Measurements from ENCODE around the gene KIAA0408.
"Not testable (repeated sequence)": the region's sequence is repeated elsewhere in the genome, so short reads cannot be mapped to it uniquely, and the experiment has no call there.

Gene KIAA0408

GRCh38 chr6:127463056-127463455 lies 3.9 kb upstream of the KIAA0408 start:
- DNase-seq (ENCODE audit: low read depth): no peak

DNA sequence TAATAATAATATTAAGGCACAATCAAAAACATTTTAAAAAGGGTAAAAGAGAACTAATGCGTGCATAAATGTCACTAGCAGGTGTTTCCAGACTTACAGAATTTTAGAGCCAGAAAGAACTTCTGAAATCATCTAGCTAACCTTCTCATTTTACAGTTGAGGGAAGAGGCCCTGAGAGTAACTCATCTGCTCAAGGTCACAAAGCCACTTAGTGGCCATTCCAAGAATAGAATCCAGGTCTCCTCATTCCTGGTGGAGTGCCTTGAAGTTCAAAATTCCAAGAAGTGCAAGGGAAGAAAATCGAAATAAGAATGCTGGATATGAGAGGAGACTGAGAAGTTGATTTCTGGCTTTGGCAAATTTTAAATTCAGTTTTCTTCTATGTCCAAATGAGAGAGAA lies 3.2 kb upstream of the KIAA0408 start:
- DNase-seq (ENCODE audit: low read depth): no peak

- no peak for DNase-seq (ENCODE audit: low read depth)
Observed at GRCh38 chr6:127460465-127460864, 1.3 kb upstream of the KIAA0408 start.

- DNase-seq (ENCODE audit: low read depth): no peak
Observed at GRCh38 chr6:127458817-127459216, 372 bp downstream of the KIAA0408 start.

DNA sequence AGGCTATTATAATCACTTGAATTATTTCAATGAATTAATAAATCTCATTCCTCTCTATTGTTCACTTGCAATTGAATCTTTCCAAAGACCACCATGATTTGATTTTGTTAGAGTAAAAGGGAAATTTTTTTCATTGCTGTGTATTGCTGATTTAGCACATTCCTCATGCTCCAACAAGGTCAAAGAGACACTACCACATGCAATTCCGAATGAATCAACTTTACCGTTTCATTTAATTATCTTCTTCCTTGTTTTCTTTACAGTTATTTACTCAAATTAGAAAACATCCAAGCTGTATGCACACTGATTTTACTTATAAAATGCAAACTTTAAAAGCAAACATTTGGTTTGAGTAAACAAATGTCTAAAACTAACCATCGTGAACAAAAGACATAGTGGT lies 967 bp downstream of the KIAA0408 start:
- DNase-seq (ENCODE audit: low read depth): no peak

- DNase-seq (ENCODE audit: low read depth): no peak
Observed at GRCh38 chr6:127457456-127458064, 1.6 kb downstream of the KIAA0408 start.

DNA sequence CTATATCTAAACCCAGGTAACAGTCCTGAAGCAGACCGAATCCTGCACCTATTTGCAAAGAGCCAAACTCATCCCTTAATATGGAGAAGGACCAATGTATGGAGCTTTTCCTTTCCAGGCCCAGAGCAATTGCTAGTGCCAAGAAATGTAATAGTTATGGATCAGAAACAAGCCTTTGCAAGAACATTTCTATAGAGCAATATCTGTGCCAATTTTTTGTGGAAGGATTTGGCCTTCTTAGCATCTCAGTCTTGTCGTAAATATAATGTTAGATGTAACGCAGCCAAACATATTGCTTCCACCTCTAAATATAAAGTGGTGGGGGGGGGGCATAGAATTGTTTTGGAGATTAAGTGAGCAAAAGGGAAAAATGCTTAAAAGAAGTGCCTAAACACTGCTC lies 2.7 kb downstream of the KIAA0408 start:
- DNase-seq (ENCODE audit: low read depth): no peak

- DNase-seq (ENCODE audit: low read depth): no peak
Observed at GRCh38 chr6:127453845-127454619, 5.2 kb downstream of the KIAA0408 start.

DNA sequence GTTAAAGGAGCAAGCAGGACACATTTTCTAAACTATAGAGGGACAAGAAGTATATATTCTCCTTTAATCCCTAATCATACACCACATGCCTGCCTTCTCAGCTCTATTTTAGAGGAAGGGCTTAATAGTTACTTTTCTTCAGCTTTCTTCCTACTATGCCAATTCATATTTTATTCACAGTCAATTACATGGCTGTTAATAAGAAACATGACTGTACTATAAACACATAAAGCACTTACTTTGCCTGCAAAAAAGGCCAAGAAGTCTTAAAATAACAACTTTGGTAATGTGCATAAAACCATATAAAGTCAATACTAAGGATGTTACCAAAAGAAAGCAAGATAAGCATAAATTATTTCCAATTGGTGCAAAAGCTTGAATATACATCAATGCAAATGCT lies 6.4 kb downstream of the KIAA0408 start:
- DNase-seq (ENCODE audit: low read depth): no peak

GRCh38 chr6:127451388-127451787 lies 7.8 kb downstream of the KIAA0408 start:
- no peak for DNase-seq (ENCODE audit: low read depth)

- DNase-seq (ENCODE audit: low read depth): no peak
Observed at GRCh38 chr6:127447780-127448179, 11.4 kb downstream of the KIAA0408 start.

DNA sequence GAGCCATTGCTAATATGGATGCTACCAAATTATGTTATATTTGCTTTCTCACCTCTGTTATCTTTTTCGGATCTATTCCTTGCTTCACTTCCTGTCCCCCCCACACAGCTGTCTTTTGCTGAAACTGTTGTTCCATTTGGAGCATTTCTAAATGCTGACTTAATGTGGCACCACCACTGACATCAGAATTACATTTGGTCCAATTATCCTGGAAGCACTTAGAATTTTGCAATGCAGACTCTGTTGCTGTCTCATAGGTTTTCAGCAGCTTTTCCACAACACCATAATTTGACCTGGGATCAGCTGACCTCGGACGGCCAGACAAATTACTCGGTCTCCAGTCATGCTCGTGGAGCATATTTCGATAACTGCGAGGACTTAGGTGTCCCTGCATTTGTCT lies 12.8 kb downstream of the KIAA0408 start:
- DNase-seq (ENCODE audit: low read depth): no peak

DNA sequence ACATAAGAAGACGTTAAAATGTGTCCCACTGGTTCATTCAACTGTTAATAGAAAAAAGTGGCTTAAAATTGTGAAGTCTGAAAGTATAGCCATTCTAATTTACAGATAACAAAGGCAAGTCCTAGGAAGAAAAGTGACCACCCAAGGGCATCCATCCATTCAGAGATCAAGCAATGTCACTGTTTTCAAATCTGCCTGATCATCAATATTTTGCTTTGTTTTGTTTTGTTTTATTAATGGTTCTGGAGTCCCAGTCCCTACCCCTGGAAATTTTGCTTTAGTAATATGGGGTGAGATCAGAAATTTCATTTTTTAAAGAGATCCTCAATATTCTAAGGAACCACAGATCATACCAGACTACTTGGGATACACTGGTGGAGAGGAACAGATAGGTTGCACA lies 17.3 kb downstream of the KIAA0408 start:
- DNase-seq (ENCODE audit: low read depth): no peak

GRCh38 chr6:127439718-127440117 lies 19.5 kb downstream of the KIAA0408 start:
- DNase-seq (ENCODE audit: low read depth): no peak

- no peak for DNase-seq (ENCODE audit: low read depth)
Observed at GRCh38 chr6:127436578-127437110, 22.5 kb downstream of the KIAA0408 start.

DNA sequence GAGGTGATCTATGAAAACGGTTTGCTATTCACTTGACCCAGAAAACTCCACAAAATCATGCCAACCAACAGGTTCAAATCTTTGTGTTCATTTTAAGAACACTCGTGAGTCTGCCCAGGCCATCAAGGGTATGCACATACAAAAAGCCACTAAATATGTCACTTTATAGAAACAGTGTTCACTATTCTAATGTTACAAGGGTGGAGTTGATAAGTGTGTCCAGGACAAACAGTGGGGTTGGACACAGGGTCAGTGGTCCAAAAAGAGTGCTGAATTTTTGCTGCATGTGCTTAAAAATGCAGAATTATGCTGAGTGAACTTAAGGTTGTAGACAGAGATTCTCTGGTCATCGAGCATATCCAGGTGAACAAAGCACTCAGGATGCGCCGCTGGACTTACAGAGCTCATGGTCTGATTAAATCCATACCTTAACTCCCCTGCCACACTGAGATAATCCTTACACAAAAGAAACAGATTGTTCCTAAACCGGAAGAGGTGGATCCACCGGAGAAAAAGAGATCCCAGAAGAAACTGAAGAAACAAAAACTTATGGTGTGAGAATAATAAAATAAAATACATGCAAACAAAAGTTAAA lies 23.5 kb downstream of the KIAA0408 start:
- no peak for DNase-seq (ENCODE audit: low read depth)

- no peak for DNase-seq (ENCODE audit: low read depth)
Observed at GRCh38 chr6:127434651-127435050, 24.5 kb downstream of the KIAA0408 start.

DNA sequence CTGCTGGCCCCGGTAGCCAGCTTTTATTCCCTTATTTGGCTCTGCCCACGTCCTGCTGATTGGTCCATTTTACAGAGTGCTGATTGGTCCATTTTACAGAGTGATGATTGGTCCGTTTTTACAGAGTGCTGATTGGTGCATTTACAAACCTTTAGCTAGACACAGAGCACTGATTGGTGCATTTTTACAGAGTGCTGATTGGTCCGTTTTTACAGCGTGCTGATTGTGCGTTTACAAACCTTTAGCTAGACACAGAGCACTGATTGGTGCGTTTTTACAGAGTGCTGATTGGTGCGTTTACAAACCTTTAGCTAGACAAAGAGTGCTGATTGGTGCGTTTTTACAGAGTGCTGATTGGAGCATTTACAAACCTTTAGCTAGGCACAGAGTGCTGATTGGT lies 30.6 kb downstream of the KIAA0408 start:
- DNase-seq (ENCODE audit: low read depth): not testable (repeated sequence)

GRCh38 chr6:127423921-127424320 lies 35.3 kb downstream of the KIAA0408 start:
- DNase-seq (ENCODE audit: low read depth): no peak

GRCh38 chr6:127421164-127421563 lies 38.0 kb downstream of the KIAA0408 start:
- not testable (repeated sequence) for DNase-seq (ENCODE audit: low read depth)

DNA sequence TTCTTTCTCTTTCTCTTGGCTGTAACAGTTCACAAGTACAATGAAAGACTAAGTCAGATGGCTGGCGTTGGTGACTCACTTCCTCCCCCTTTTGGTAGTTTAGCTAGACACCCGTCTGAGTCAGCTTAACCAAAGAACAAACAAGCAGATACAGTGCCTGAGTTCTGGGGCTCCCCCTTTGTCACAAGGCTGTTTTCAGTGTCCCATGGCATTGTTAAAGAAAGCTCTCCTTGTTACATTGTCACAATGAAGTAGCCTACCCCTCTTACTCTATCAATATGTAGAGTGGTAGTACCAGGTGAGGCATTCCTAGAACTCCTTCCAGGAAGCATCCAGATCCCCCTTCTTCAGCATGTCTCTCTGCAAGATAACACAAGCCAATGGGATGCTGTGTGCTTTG lies 38.6 kb downstream of the KIAA0408 start:
- peak; percentile 53 for DNase-seq (ENCODE audit: low read depth)

- DNase-seq (ENCODE audit: low read depth): no peak
Observed at GRCh38 chr6:127415096-127415495, 44.1 kb downstream of the KIAA0408 start.

GRCh38 chr6:127413123-127413522 lies 46.1 kb downstream of the KIAA0408 start:
- DNase-seq (ENCODE audit: low read depth): not testable (repeated sequence)
